Stimulated activated CD8-positive, alpha-beta memory T cell treated with anti-CD3 and anti-CD28 coated beads, Interleukin-15, amount 100 ng/mL, for 1 hour (primary cell): ENCODE results near the gene CHTF18.
"Not testable (repeated sequence)": the region's sequence is repeated elsewhere in the genome, so short reads cannot be mapped to it uniquely, and the experiment has no call there.

Experiments
- DNase-seq: peaks from one replicate; pipeline ENCODE4 v3.0.0-alpha.2; 2020; ENCODE audit warnings: low read depth

CHTF18 gene

GRCh38 chr16:776298-776697, 12.1 kb upstream of the CHTF18 start:
- DNase-seq = not testable (repeated sequence)

GRCh38 chr16:776824-777223, 11.6 kb upstream of the CHTF18 start:
- DNase-seq = no peak

GRCh38 chr16:777826-778225, 10.6 kb upstream of the CHTF18 start:
- DNase-seq = no peak

- no peak for DNase-seq
These were observed 10.0 kb upstream of the CHTF18 start for GRCh38 chr16:778447-778846.

- no peak for DNase-seq
These were observed 9.4 kb upstream of the CHTF18 start for GRCh38 chr16:778909-779527.

- DNase-seq = no peak
These were observed 8.9 kb upstream of the CHTF18 start for GRCh38 chr16:779561-779960.

GRCh38 chr16:780296-780695, 8.1 kb upstream of the CHTF18 start:
- no peak for DNase-seq

- no peak for DNase-seq
These were observed 6.9 kb upstream of the CHTF18 start for GRCh38 chr16:781346-782010.

- no peak for DNase-seq
These were observed 6.2 kb upstream of the CHTF18 start for GRCh38 chr16:782258-782657.

GRCh38 chr16:782766-783403, 5.5 kb upstream of the CHTF18 start:
- DNase-seq = no peak

- no peak for DNase-seq
These were observed 4.8 kb upstream of the CHTF18 start for GRCh38 chr16:783404-784161.

- DNase-seq = no peak
These were observed 4.0 kb upstream of the CHTF18 start for GRCh38 chr16:784431-784830.

GRCh38 chr16:785563-786535, 2.6 kb upstream of the CHTF18 start:
- peak; percentile 54 for DNase-seq

GRCh38 chr16:787321-787966, 976 bp upstream of the CHTF18 start:
- DNase-seq = no peak

GRCh38 chr16:787978-788398, 432 bp upstream of the CHTF18 start, which contains the start of gene RPUSD1:
Gene RPUSD1, minus strand, starts transcription at chr16:788381. Its CDS starts 644 bp downstream, at chr16:787737.
- no peak for DNase-seq

GRCh38 chr16:789191-789850, 901 bp downstream of the CHTF18 start:
- no peak for DNase-seq

- no peak for DNase-seq
These were observed 1.7 kb downstream of the CHTF18 start for GRCh38 chr16:790086-790485.

- DNase-seq = no peak
These were observed 2.7 kb downstream of the CHTF18 start for GRCh38 chr16:791131-791530.

GRCh38 chr16:792221-792995, 4.0 kb downstream of the CHTF18 start:
- DNase-seq = no peak

- DNase-seq = no peak
These were observed 5.0 kb downstream of the CHTF18 start for GRCh38 chr16:793414-793813.
